HG03175 (cell line): ENCODE results near the gene ZNF488.

Source experiments
- ATAC-seq: cut with Tn5 transposase; IDR thresholded peaks from one replicate; pipeline ENCODE4 v1.9.1; 2021; ENCODE audit warnings: mild to moderate bottlenecking, moderate library complexity; ENCODE audit not compliant: unreplicated experiment

ZNF488 gene

GRCh38 chr10:47367646-47368045 lies 16.4 kb downstream of the ZNF488 start:
- no peak for ATAC-seq

GRCh38 chr10:47366731-47367460 lies 17.2 kb downstream of the ZNF488 start:
- ATAC-seq: no peak

- no peak for ATAC-seq
Measured at GRCh38 chr10:47366181-47366631, 17.9 kb downstream of the ZNF488 start.

- no peak for ATAC-seq
Measured at GRCh38 chr10:47365431-47366180, 18.5 kb downstream of the ZNF488 start.

GRCh38 chr10:47364911-47365310 lies 19.2 kb downstream of the ZNF488 start:
- ATAC-seq: no peak

GRCh38 chr10:47364366-47364765 lies 19.7 kb downstream of the ZNF488 start:
- ATAC-seq: no peak

- no peak for ATAC-seq
Measured at GRCh38 chr10:47363781-47364180, 20.3 kb downstream of the ZNF488 start.

- ATAC-seq: no peak
Measured at GRCh38 chr10:47362199-47362598, 21.9 kb downstream of the ZNF488 start.

GRCh38 chr10:47361293-47361692 lies 22.8 kb downstream of the ZNF488 start:
- ATAC-seq: no peak

GRCh38 chr10:47360419-47361040 lies 23.6 kb downstream of the ZNF488 start:
- ATAC-seq: no peak

- no peak for ATAC-seq
Measured at GRCh38 chr10:47359626-47360418, 24.3 kb downstream of the ZNF488 start.

GRCh38 chr10:47359101-47359500 lies 25.0 kb downstream of the ZNF488 start:
- no peak for ATAC-seq

- no peak for ATAC-seq
Measured at GRCh38 chr10:47358457-47358856, 25.6 kb downstream of the ZNF488 start.

GRCh38 chr10:47357911-47358310 lies 26.2 kb downstream of the ZNF488 start:
- no peak for ATAC-seq

GRCh38 chr10:47357131-47357582 lies 26.9 kb downstream of the ZNF488 start:
- no peak for ATAC-seq

- ATAC-seq: no peak
Measured at GRCh38 chr10:47356708-47357107, 27.4 kb downstream of the ZNF488 start.

GRCh38 chr10:47354900-47355299 lies 29.2 kb downstream of the ZNF488 start:
- no peak for ATAC-seq

- ATAC-seq: no peak
Measured at GRCh38 chr10:47354165-47354564, 29.9 kb downstream of the ZNF488 start.

- no peak for ATAC-seq
Measured at GRCh38 chr10:47353351-47353750, 30.7 kb downstream of the ZNF488 start.

GRCh38 chr10:47351899-47352815 lies 31.9 kb downstream of the ZNF488 start:
- ATAC-seq: no peak
